Endothelial cell of umbilical vein (primary cell): Measurements from ENCODE around the gene KCTD7. TPM values are rescaled to one million over a fixed set of nuclear protein-coding genes. Genes with fewer than 3 reads are reported as not detected.

Source experiments
- BruUV-seq: library from RNA; stranded (reverse); fragments of 400-500 nt; replicated peaks from 2 replicates; lab custom pipeline; 2021; lab: Mats Ljungman, UMichigan
- CTCF ChIA-PET: fragments of 300-600, 350-600 bp; sonication (Branson Sonifier 250); formaldehyde crosslinking; loops from one replicate; lab custom pipeline; 2021; ENCODE audit warnings: antibody characterized with exemption, inconsistent platforms; lab: Charles Lee
- POLR2A ChIA-PET: fragments of 300-600, 350-600 bp; sonication (Branson Sonifier 250); formaldehyde crosslinking; loops from one replicate; lab custom pipeline; 2021; ENCODE audit warnings: antibody characterized with exemption, inconsistent platforms; lab: Charles Lee
- DNase-seq: peaks from one replicate; pipeline ENCODE4 v3.0.0-alpha.2; 2011; ENCODE audit warnings: low read depth, low spot score
- FAIRE-seq: peaks from 2 replicates; lab custom pipeline; 2011; peaks lifted over from hg19 to GRCh38; lab: Jason Lieb, UNC
- H2AFZ ChIP-seq: 2 replicates; pipeline ENCODE4 v1.6.0; 2012; ENCODE audit warnings: low read depth, low read length, control low read depth, inconsistent platforms
- H3K27ac ChIP-seq: 2 replicates; pipeline ENCODE4 v1.5.1; 2011; ENCODE audit warnings: low read depth, mild to moderate bottlenecking, control low read depth, low read length, moderate library complexity; ENCODE audit not compliant: insufficient read depth
- H3K27me3 ChIP-seq, 2 experiments: 2 replicates each; pipeline versions ENCODE4 v1.6.0 to v1.6.1; 2011; ENCODE audit warnings: low read length in 2 of 2, mixed read lengths in 1 of 2; ENCODE audit not compliant: control insufficient read depth in 2 of 2, insufficient read depth in 2 of 2
- H3K36me3 ChIP-seq, 2 experiments: 2 replicates in 1 of 2; 3 replicates in 1 of 2; pipeline ENCODE4 v1.5.1; 2011; ENCODE audit warnings: low read length in 2 of 2, mild to moderate bottlenecking in 1 of 2, moderate library complexity in 1 of 2; ENCODE audit not compliant: control insufficient read depth in 2 of 2, insufficient read depth in 2 of 2; ENCODE audit errors: extremely low read depth in 1 of 2
- H3K4me1 ChIP-seq: 3 replicates; pipeline ENCODE4 v1.5.1; 2011; ENCODE audit warnings: mild to moderate bottlenecking, low read length; ENCODE audit not compliant: control insufficient read depth, insufficient read depth; ENCODE audit errors: extremely low read depth
- H3K4me2 ChIP-seq: 2 replicates; pipeline ENCODE4 v1.6.1; 2011; ENCODE audit warnings: low read length, control low read depth, mixed read lengths; ENCODE audit not compliant: insufficient read depth
- H3K4me3 ChIP-seq, 3 experiments: fragments of 200-600 bp in 1 of 3; sonication (generic), shearing (Covaris generic) in 1 of 3; replicated peaks in 1 of 3; 2 replicates each; pipeline ENCODE4 v1.5.1; 2011 to 2016; ENCODE audit warnings: control low read depth in 3 of 3, low read length in 3 of 3, mild to moderate bottlenecking in 2 of 3, inconsistent platforms in 1 of 3, low read depth in 1 of 3, moderate library complexity in 1 of 3; ENCODE audit not compliant: insufficient read depth in 1 of 3
- H3K79me2 ChIP-seq: 2 replicates; pipeline ENCODE4 v1.6.0; 2012; ENCODE audit warnings: low read length, inconsistent platforms; ENCODE audit not compliant: control insufficient read depth, insufficient read depth
- H3K9ac ChIP-seq: replicated peaks from 2 replicates; pipeline ENCODE3; 2011; ENCODE audit warnings: low read length, control low read depth; ENCODE audit not compliant: insufficient read depth; ENCODE audit errors: extremely low read depth
- H3K9me1 ChIP-seq: replicated peaks from 3 replicates; pipeline ENCODE4 v1.6.0; 2011; ENCODE audit warnings: mild to moderate bottlenecking, low read length; ENCODE audit not compliant: control insufficient read depth, insufficient read depth; ENCODE audit errors: extremely low read depth
- H3K9me3 ChIP-seq: replicated peaks from 2 replicates; pipeline ENCODE4 v1.5.1; 2012; ENCODE audit warnings: low read length, inconsistent platforms; ENCODE audit not compliant: control insufficient read depth, insufficient read depth
- H4K20me1 ChIP-seq: replicated peaks from 2 replicates; pipeline ENCODE3; 2011; ENCODE audit warnings: mild to moderate bottlenecking, low read length; ENCODE audit not compliant: control insufficient read depth, insufficient read depth; ENCODE audit errors: extremely low read depth
- CTCF ChIP-seq, 2 donors: IDR thresholded peaks; 1 replicate in 1 of 2; 2 replicates in 1 of 2; pipeline ENCODE4 v1.5.1; 2011; ENCODE audit warnings: low read length in 2 of 2, mild to moderate bottlenecking in 2 of 2, moderate library complexity in 2 of 2, control low read depth in 1 of 2, inconsistent platforms in 1 of 2, low read depth in 1 of 2; ENCODE audit not compliant: insufficient read depth in 1 of 2; ENCODE audit errors: extremely low read depth in 1 of 2
- EZH2 ChIP-seq: IDR thresholded peaks from 2 replicates; pipeline ENCODE4 v1.6.1; 2012; ENCODE audit warnings: borderline replicate concordance, low read depth, mild to moderate bottlenecking, moderate library complexity, low read length, inconsistent platforms; ENCODE audit not compliant: severe bottlenecking
- FOS ChIP-seq: IDR thresholded peaks from 2 replicates; pipeline ENCODE4 v1.6.1; 2011; ENCODE audit warnings: mild to moderate bottlenecking, low read length, moderate library complexity, borderline replicate concordance; ENCODE audit not compliant: insufficient read depth
- GATA2 ChIP-seq: IDR thresholded peaks from 2 replicates; pipeline ENCODE4 v1.7.0; 2011; ENCODE audit warnings: low read depth, mild to moderate bottlenecking, moderate library complexity, mixed read lengths, low read length; ENCODE audit not compliant: insufficient read length, insufficient read depth
- JUN ChIP-seq: IDR thresholded peaks from 2 replicates; pipeline ENCODE4 v1.6.1; 2011; ENCODE audit warnings: borderline replicate concordance, low read depth; ENCODE audit not compliant: insufficient read length, insufficient read depth
- MYC ChIP-seq: IDR thresholded peaks from one replicate; pipeline ENCODE4 v1.6.1; 2011; ENCODE audit warnings: mild to moderate bottlenecking, low read depth, low read length
- POLR2A ChIP-seq: IDR thresholded peaks from 2 replicates; pipeline ENCODE4 v1.6.1; 2012; ENCODE audit warnings: low read depth, mild to moderate bottlenecking, control low read depth, low read length
- POLR2AphosphoS5 ChIP-seq: IDR thresholded peaks from 2 replicates; pipeline ENCODE4 v1.6.1; 2012; ENCODE audit warnings: low read depth, mild to moderate bottlenecking, control low read depth, low read length, moderate library complexity; ENCODE audit not compliant: insufficient read depth
- dilution Hi-C: fragments of 300-500 bp; cut with MboI; formaldehyde crosslinking; loops from one replicate; pipeline ENCODE4 v1.15.0; 2019; ENCODE audit warnings: low sequenced_read_pairs; ENCODE audit not compliant: extremely low pct_ligation_motif_present
- intact Hi-C: fragments of 100-400 bp; cut with micrococcal nuclease; formaldehyde crosslinking; loops from one replicate; pipeline ENCODE4 v1.10.0; 2022
- polyA plus RNA-seq, 4 experiments: library from polyadenylated mRNA; depleted of rRNA in 3 of 4; stranded (reverse) in 3 of 4; unstranded in 1 of 4; fragments of >200 nt; gene quantifications; 2 replicates each; pipeline versions ENCODE4 v1.2.1 to v1.2.3, GENCODE V29; 2011 to 2012; ENCODE audit warnings: missing spikeins in 1 of 4
- total RNA-seq: library from RNA; stranded (reverse); gene quantifications from 2 replicates; pipeline ENCODE4 v1.2.3, GENCODE V29; 2021
- TF ChIP-seq, protein P1 (sequence below): IDR thresholded peaks from 2 replicates; pipeline ENCODE4 v1.6.1; 2011; ENCODE audit not compliant: insufficient read depth, insufficient read length

The KCTD7 gene
- total and polyA plus RNA-seq, 2 donors (not counting 3 experiments of a cell fraction or from before 2014, with no cell fraction given), result 8.7 to 14.1 TPM

GRCh38 chr7:66615699-66616098 is 13.0 kb upstream of the KCTD7 start:
- no peak overlapping the region for H2AFZ ChIP-seq
- no peak for FAIRE-seq
- no peak overlapping the region for H3K4me3 ChIP-seq
- intact Hi-C loops, result no loop called here
- no peaks in the 10 kb centered on the region for H4K20me1 ChIP-seq
- no peak for DNase-seq
- no peaks in the 10 kb centered on the region for H3K4me1 ChIP-seq
- no peak overlapping the region for H3K27ac ChIP-seq
- H3K9me3 ChIP-seq, result no peaks in the 10 kb centered on the region
- POLR2A ChIA-PET, result interaction anchor here (0.9 kb wide), 1 partner anchor 13 kb away, joined by 4 read pairs; the partner anchor contains the start of gene KCTD7
- dilution Hi-C loops, result no loop called here
- no peak overlapping the region for H3K9ac ChIP-seq
- TF ChIP-seq POLR2A, result no peak
- no peak for TF ChIP-seq FOS
- TF ChIP-seq MYC, result no peak
- BruUV-seq, result no TSS peak
- no peak overlapping the region for H3K4me2 ChIP-seq
- peaks cover 0 to 3% of the 10 kb centered on the region in 2 experiments for H3K27me3 ChIP-seq
- CTCF ChIA-PET, result interaction anchor here (0.7 kb wide), 1 partner anchor 86 kb away, joined by 3 read pairs; no protein-coding TSS in a partner anchor
- H3K79me2 ChIP-seq, result no peaks in the 10 kb centered on the region
- H3K36me3 ChIP-seq, result no peaks in the 10 kb centered on the region
- no peaks in the 10 kb centered on the region for H3K9me1 ChIP-seq

DNA sequence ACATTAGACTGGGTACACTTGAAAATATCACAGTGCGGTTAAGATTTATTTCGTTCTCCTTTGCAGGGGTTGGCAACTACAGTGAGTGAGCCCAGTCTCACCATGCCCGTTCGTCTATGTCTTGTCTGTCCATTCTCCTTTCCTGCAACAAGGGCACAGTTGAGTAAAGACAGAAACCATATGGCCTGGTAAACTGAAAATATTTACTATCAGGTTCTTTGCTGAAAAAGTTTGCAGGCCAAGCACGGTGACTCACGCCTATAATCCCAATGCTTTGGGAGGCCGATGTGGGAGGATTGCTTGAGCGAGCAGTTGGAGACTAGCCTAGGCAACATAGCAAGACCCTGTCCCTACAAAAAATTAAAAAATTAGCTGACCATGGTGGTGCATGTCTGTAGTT is 11.4 kb upstream of the KCTD7 start:
- no TSS peak for BruUV-seq
- dilution Hi-C loops, result no loop called here

More for the DNA sequence above, 11.4 kb upstream of the KCTD7 start:
- Histone ChIP-seq H3K27ac (no peak overlapping the region), H3K4me1 (no peaks in the 10 kb centered on the region), H3K27me3 (peaks cover 0 to 3% of the 10 kb centered on the region in 2 experiments), H3K9me1 (no peaks in the 10 kb centered on the region), H4K20me1 (no peaks in the 10 kb centered on the region), H3K9me3 (no peaks in the 10 kb centered on the region), H3K9ac (no peak overlapping the region), H3K4me2 (no peak overlapping the region), H3K79me2 (no peaks in the 10 kb centered on the region), H2AFZ (no peak overlapping the region), H3K4me3 (no peak overlapping the region), H3K36me3 (no peaks in the 10 kb centered on the region)
- CTCF ChIA-PET, result no interaction called here
- POLR2A ChIA-PET, result interaction anchor here (0.7 kb wide), 1 partner anchor 11 kb away, joined by 5 read pairs; the partner anchor contains the start of gene KCTD7
- TF ChIP-seq POLR2AphosphoS5 (no peak), MYC (no peak), GATA2 (no peak), POLR2A (no peak), CTCF (IDR thresholded peaks at IDR 0.05; ENCODE audit: extremely low read depth in 1 of 2, insufficient read depth in 1 of 2, low read depth in 1 of 2, low read length in 2 of 2) (no peak), JUN (no peak), EZH2 (no peak), FOS (no peak)
- TF ChIP-seq, protein P1, sequence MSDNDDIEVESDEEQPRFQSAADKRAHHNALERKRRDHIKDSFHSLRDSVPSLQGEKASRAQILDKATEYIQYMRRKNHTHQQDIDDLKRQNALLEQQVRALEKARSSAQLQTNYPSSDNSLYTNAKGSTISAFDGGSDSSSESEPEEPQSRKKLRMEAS, result no peak
- FAIRE-seq (no peak), DNase-seq (no peak)
- intact Hi-C loops, result no loop called here
